ENCODE data around the gene ZGRF1. TPM values are rescaled to one million over a fixed set of nuclear protein-coding genes. Genes with fewer than 3 reads are reported as not detected.
"Not testable (repeated sequence)": the region's sequence is repeated elsewhere in the genome, so short reads cannot be mapped to it uniquely, and the experiment has no call there.

The ZGRF1 gene
- total RNA-seq, 2 donors from 2014 or later: 2.9 to 8.9 TPM

DNA sequence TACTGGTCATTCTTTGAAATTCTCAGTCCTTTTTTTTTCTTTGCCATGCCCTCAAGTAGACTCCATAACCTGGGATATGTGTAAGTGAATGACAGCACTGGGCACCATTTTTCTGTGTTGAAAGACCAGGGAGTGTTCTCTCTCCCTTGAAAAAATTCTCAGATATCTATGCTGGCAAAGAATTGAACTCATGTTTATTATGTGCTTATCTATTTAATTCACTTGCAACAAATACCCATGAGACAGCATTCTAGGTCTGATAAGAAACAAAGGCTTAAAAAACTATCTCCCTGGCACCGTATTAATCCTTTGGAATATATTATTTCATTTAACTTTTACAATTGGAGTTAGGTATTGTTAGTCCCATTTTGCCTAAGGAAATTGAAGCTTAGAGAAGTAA lies 37.0 kb upstream of the ZGRF1 start:
- no peak for DNase-seq (ENCODE audit: low spot score)
- Histone ChIP-seq H3K36me3 (no peaks in the 10 kb centered on the region), H3K4me1 (replicated peaks) (no peaks in the 10 kb centered on the region), H3K27me3 (replicated peaks; ENCODE audit: insufficient read depth) (peaks cover 1% of the 10 kb centered on the region), H3K4me3 (no peak overlapping the region), H3K9me3 (no peaks in the 10 kb centered on the region), H3K27ac (no peak overlapping the region)
- TF ChIP-seq, protein P1, sequence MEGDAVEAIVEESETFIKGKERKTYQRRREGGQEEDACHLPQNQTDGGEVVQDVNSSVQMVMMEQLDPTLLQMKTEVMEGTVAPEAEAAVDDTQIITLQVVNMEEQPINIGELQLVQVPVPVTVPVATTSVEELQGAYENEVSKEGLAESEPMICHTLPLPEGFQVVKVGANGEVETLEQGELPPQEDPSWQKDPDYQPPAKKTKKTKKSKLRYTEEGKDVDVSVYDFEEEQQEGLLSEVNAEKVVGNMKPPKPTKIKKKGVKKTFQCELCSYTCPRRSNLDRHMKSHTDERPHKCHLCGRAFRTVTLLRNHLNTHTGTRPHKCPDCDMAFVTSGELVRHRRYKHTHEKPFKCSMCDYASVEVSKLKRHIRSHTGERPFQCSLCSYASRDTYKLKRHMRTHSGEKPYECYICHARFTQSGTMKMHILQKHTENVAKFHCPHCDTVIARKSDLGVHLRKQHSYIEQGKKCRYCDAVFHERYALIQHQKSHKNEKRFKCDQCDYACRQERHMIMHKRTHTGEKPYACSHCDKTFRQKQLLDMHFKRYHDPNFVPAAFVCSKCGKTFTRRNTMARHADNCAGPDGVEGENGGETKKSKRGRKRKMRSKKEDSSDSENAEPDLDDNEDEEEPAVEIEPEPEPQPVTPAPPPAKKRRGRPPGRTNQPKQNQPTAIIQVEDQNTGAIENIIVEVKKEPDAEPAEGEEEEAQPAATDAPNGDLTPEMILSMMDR (IDR thresholded peaks at IDR 0.05): no peak
- no peak for TF ChIP-seq POLR2AphosphoS5 (IDR thresholded peaks at IDR 0.05)
- WGBS: 59% methylated on average over 1 of the region's 1 CpG
- intact Hi-C loops (cut with DNase I): no loop called here

GRCh38 chr4:112673076-112673475 lies 36.4 kb upstream of the ZGRF1 start:
- no peak for DNase-seq (ENCODE audit: low spot score)
- Histone ChIP-seq H3K27ac (no peak overlapping the region), H3K36me3 (no peaks in the 10 kb centered on the region), H3K4me1 (replicated peaks) (no peaks in the 10 kb centered on the region), H3K27me3 (replicated peaks; ENCODE audit: insufficient read depth) (peaks cover 1% of the 10 kb centered on the region), H3K9me3 (no peaks in the 10 kb centered on the region), H3K4me3 (no peak overlapping the region)
- no peak for TF ChIP-seq POLR2AphosphoS5 (IDR thresholded peaks at IDR 0.05)
- no peak for TF ChIP-seq POLR2A (IDR thresholded peaks at IDR 0.05)
- TF ChIP-seq, protein P1 (IDR thresholded peaks at IDR 0.05): no peak
- intact Hi-C loops (cut with DNase I): no loop called here

- Histone ChIP-seq H3K4me3 (no peak overlapping the region), H3K36me3 (no peaks in the 10 kb centered on the region), H3K27ac (no peak overlapping the region), H3K9me3 (no peaks in the 10 kb centered on the region), H3K4me1 (replicated peaks) (no peaks in the 10 kb centered on the region), H3K27me3 (replicated peaks; ENCODE audit: insufficient read depth) (no peaks in the 10 kb centered on the region)
- TF ChIP-seq, protein P1 (IDR thresholded peaks at IDR 0.05): no peak
- TF ChIP-seq POLR2AphosphoS5 (IDR thresholded peaks at IDR 0.05) (no peak), POLR2A (IDR thresholded peaks at IDR 0.05) (no peak)
- DNase-seq (ENCODE audit: low spot score): no peak
- intact Hi-C loops (cut with DNase I): no loop called here
- WGBS: 83% methylated on average over 3 of the region's 3 CpGs
These were observed 31.4 kb upstream of the ZGRF1 start for GRCh38 chr4:112668131-112668530.

DNA sequence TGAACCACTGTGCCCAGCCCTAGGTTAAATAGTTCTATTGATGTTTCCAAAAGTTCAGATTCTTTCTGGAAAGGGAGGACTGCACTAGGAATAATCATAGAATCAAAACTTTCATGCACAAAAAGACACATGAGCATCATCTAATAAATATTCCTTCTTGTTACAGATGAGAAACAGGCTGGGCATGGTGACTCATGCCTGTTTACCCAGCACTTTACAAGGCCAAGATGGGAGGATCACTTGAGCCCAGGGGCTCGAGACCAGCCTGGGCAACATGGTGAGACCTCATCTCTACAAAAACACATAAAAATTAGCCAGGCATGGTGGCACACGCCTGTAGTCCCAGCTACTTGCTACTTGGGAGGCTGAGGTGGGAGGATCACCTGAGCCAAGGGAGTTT lies 27.9 kb upstream of the ZGRF1 start:
- H3K27ac ChIP-seq: no peak overlapping the region
- H3K9me3 ChIP-seq: no peaks in the 10 kb centered on the region
- H3K4me3 ChIP-seq: no peak overlapping the region
- no peaks in the 10 kb centered on the region for H3K36me3 ChIP-seq
- H3K27me3 ChIP-seq (replicated peaks; ENCODE audit: insufficient read depth): no peaks in the 10 kb centered on the region
- intact Hi-C loops (cut with DNase I): no loop called here
- WGBS: 43% methylated on average over 2 of the region's 2 CpGs
- peak; percentile 10 for DNase-seq (ENCODE audit: low spot score)
- H3K4me1 ChIP-seq (replicated peaks): no peaks in the 10 kb centered on the region
- TF ChIP-seq POLR2AphosphoS5 (IDR thresholded peaks at IDR 0.05) (peak; percentile 26), POLR2A (IDR thresholded peaks at IDR 0.05) (no peak)
- TF ChIP-seq, protein P1 (IDR thresholded peaks at IDR 0.05): no peak

DNA sequence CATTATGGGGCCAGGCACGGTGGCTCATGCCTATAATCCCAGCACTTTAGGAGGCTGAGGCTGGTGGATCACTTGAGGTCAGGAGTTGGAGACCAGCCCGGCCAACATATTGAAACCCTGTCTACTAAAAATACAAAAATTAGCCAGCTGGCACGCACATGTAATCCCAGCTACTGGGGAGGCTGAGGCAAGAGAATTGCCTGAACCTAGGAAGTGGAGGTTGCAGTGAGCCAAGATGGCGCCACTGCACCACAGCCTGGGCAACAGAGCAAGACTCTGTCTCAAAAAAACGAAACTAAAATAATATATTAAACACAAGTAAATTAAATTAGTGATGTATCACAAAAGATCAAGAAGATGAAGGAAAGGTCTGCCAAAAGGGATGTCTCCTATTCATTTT lies 19.4 kb upstream of the ZGRF1 start:
- H3K9me3 ChIP-seq; DNase-seq (ENCODE audit: low spot score); H3K4me3 ChIP-seq; H3K4me1 ChIP-seq (replicated peaks); intact Hi-C loops (cut with DNase I); H3K36me3 ChIP-seq; H3K27me3 ChIP-seq (replicated peaks; ENCODE audit: insufficient read depth); H3K27ac ChIP-seq: not testable (repeated sequence)
- 93% methylated on average over 5 of the region's 5 CpGs for WGBS
